Peyer's patch (tissue), 4 donors: ENCODE data around the gene CAMK2N1. TPM values are rescaled to one million over a fixed set of nuclear protein-coding genes. Genes with fewer than 3 reads are reported as not detected.

Experiments
- DNase-seq, 3 donors: peaks; one replicate each; pipeline ENCODE4 v3.0.0-alpha.2; 2017 to 2019
- H3K27ac ChIP-seq, 4 donors: fragments of 200-600 bp; sonication (generic); one replicate each; pipeline ENCODE4 v1.5.1; 2016 to 2019
- H3K27me3 ChIP-seq, 2 donors: fragments of 200-600 bp; sonication (generic); one replicate each; pipeline ENCODE4 v1.5.1; 2019
- H3K36me3 ChIP-seq, 3 donors: fragments of 200-600 bp; sonication (generic); one replicate each; pipeline ENCODE4 v1.5.1; 2016 to 2019
- H3K4me1 ChIP-seq, 4 donors: fragments of 200-600 bp; sonication (generic); one replicate each; pipeline ENCODE4 v1.5.1; 2016 to 2019
- H3K4me3 ChIP-seq, 4 donors: fragments of 200-600 bp; sonication (generic); 1 replicate in 3 of 4; 2 replicates in 1 of 4; pipeline ENCODE4 v1.5.1; 2016 to 2019; ENCODE audit warnings: mild to moderate bottlenecking in 1 of 4
- H3K9me3 ChIP-seq, 4 donors: fragments of 200-600 bp; sonication (generic); one replicate each; pipeline ENCODE4 v1.5.1; 2016 to 2019; ENCODE audit warnings: mild to moderate bottlenecking in 1 of 4
- POLR2A ChIP-seq, 2 donors: fragments of 450-650 bp; IDR thresholded peaks; one replicate each; pipeline ENCODE4 v1.5.1; 2017; ENCODE audit warnings: antibody characterized with exemption in 2 of 2, mild to moderate bottlenecking in 2 of 2, moderate library complexity in 2 of 2
- total RNA-seq, 4 donors: library from RNA; depleted of rRNA; stranded (reverse); fragments of >200 nt; gene quantifications; one replicate each; pipeline ENCODE4 v1.1.0, GENCODE V29; 2016
- TF ChIP-seq, protein P1 (sequence below), 6 experiments: fragments of 450-650 bp in 4 of 6; fragments of 200-600 bp in 2 of 6; sonication (generic) in 1 of 6; IDR thresholded peaks; one replicate each; pipeline ENCODE4 v1.5.1; 2017 to 2019; ENCODE audit warnings: antibody characterized with exemption in 6 of 6, mild to moderate bottlenecking in 3 of 6, moderate library complexity in 1 of 6

The CAMK2N1 gene
- total RNA-seq, 4 donors from 2014 or later = 18.2 to 89.7 (median 75.1) TPM

DNA sequence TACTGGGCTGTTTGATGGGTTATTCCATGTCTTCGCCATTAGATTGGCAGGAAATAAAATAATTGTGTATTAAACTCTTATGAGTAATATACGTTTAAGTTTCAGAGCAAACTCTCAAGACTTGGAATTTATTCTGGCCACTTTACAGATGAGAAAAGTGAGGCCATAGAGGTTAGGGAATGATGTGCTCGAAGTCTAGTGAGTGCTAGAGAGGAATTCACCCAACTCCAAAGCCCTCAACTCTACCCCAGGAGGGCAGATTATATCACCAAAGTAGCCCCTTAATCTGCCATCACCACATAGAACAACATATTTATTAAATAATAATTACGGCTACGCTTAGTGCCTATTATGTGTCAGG, 22.4 kb upstream of the CAMK2N1 start:
- TF ChIP-seq, protein P1, sequence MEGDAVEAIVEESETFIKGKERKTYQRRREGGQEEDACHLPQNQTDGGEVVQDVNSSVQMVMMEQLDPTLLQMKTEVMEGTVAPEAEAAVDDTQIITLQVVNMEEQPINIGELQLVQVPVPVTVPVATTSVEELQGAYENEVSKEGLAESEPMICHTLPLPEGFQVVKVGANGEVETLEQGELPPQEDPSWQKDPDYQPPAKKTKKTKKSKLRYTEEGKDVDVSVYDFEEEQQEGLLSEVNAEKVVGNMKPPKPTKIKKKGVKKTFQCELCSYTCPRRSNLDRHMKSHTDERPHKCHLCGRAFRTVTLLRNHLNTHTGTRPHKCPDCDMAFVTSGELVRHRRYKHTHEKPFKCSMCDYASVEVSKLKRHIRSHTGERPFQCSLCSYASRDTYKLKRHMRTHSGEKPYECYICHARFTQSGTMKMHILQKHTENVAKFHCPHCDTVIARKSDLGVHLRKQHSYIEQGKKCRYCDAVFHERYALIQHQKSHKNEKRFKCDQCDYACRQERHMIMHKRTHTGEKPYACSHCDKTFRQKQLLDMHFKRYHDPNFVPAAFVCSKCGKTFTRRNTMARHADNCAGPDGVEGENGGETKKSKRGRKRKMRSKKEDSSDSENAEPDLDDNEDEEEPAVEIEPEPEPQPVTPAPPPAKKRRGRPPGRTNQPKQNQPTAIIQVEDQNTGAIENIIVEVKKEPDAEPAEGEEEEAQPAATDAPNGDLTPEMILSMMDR (IDR thresholded peaks at IDR 0.05) = no peak
- TF ChIP-seq POLR2A (IDR thresholded peaks at IDR 0.05) = no peak
- Histone ChIP-seq H3K4me3 (peak overlapping the region; percentile 77 to 97 (median 88)), H3K4me1 (peaks cover 0 to 27% (median 4%) of the 10 kb centered on the region in 4 donors), H3K27me3 (no peaks in the 10 kb centered on the region), H3K9me3 (no peaks in the 10 kb centered on the region), H3K27ac (peak overlapping the region; percentile 81 to 86 (median 84)), H3K36me3 (peaks cover 0 to 17% (median 0%) of the 10 kb centered on the region in 3 donors)
- no peak for DNase-seq

DNA sequence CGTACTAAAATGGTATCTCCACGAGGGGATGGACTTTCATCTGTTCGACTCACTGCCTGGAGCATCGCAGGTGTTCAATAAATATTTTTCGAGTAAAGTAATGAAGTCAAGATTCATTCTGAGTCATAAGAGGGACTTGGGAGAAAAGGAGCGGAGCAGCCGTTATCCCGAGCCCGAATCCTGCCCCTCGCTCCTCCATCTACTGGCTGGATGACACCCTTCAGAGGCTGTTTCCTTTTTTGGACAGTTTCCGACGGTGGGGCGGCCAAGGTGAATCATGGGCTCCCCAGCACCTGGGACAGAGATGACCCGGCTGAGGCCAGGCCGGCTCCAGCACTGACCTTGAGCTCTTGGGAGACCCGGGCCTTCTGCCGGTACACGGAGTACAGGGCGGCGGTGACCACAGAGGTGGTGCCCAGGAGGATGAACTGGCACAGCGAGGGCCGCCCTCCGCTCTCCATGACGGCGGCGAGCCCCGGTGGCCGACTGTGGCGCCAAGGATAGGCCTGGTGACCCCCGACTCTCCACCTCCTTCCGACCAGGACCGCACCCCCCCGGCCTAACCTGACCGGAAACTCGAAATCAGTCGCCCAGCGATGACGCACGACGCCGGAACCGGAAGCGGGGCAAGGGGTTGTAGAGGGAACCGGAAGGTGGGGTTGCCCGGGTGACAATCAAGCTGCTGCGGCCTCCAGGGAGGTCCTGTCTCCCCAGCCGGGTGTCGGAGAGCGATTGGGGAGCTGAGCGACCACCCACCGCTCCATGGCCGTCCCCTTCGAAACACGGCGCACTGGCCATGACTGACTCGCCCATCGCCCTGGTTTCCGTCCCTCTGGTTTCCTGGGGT, 21.8 kb upstream of the CAMK2N1 start, which contains the start of gene MUL1:
TSS of gene MUL1 (minus strand) at position 588 of the 847 bp plus-strand sequence. CDS start at position 461, 127 bp downstream.
- Histone ChIP-seq H3K9me3 (no peaks in the 10 kb centered on the region), H3K4me3 (peak within 1 kb of the TSS; percentile 77 to 97 (median 88)), H3K27ac (peak within 1 kb of the TSS; percentile 81 to 86 (median 84)), H3K36me3 (peaks cover 0 to 21% (median 0%) of the 10 kb centered on the region in 3 donors), H3K27me3 (no peaks in the 10 kb centered on the region), H3K4me1 (peaks cover 0 to 27% (median 4%) of the 10 kb centered on the region in 4 donors)
- peak; percentile 94 to 98 (median 96) for DNase-seq
- TF ChIP-seq, protein P1 (IDR thresholded peaks at IDR 0.05) = no peak
- TF ChIP-seq POLR2A (IDR thresholded peaks at IDR 0.05) = peak; percentile 70 to 72

DNA sequence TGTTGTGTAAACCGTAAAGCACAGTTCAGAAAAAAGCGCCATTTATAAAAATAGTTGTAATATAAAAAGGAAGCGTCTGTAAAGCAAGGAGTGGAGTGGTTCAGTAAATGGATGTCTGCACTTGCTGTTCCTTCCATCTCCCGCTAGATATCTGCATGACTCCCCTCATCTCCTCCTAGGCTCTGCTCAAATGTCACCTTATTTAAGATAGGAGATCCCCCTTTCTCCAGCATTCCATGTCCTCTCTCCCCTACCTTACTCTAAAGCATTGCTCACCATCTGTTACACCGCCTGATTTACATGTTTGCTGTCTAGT, 21.2 kb upstream of the CAMK2N1 start:
- Histone ChIP-seq H3K4me3 (peak overlapping the region; percentile 77 to 97 (median 88)), H3K36me3 (peaks cover 0 to 27% (median 0%) of the 10 kb centered on the region in 3 donors), H3K27me3 (no peaks in the 10 kb centered on the region), H3K4me1 (peaks cover 0 to 27% (median 4%) of the 10 kb centered on the region in 4 donors), H3K27ac (peak overlapping the region; percentile 81 to 86 (median 84)), H3K9me3 (no peaks in the 10 kb centered on the region)
- TF ChIP-seq POLR2A (IDR thresholded peaks at IDR 0.05) = no peak
- TF ChIP-seq, protein P1 (IDR thresholded peaks at IDR 0.05) = no peak
- DNase-seq = no peak

DNA sequence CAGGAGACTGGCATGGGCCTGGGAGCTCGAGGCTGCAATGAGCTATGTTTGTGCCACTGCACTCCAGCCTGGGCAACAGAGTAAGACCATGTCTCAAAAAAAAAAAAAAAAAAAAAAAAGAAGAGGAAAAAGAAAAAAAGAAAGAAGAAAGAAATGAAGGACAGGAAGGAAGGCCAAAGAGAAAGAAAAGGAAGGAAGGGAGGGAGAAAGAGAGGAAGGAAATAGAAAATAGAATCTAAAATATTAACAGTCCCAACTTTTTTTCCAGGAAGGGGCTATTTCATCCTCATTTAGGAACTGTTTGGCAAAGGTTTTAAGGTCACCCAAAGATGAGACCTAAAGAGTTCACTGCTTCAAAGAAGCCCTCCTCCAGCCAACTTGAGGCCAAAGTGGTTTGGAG, 19.5 kb upstream of the CAMK2N1 start:
- TF ChIP-seq POLR2A (IDR thresholded peaks at IDR 0.05) = no peak
- TF ChIP-seq, protein P1 (IDR thresholded peaks at IDR 0.05) = no peak
- H3K9me3 ChIP-seq = no peaks in the 10 kb centered on the region
- no peak overlapping the region for H3K27ac ChIP-seq
- no peaks in the 10 kb centered on the region for H3K27me3 ChIP-seq
- DNase-seq = no peak
- peaks cover 0 to 27% (median 4%) of the 10 kb centered on the region in 4 donors for H3K4me1 ChIP-seq
- no peak overlapping the region for H3K4me3 ChIP-seq
- peaks cover 0 to 44% (median 2%) of the 10 kb centered on the region in 3 donors for H3K36me3 ChIP-seq

DNA sequence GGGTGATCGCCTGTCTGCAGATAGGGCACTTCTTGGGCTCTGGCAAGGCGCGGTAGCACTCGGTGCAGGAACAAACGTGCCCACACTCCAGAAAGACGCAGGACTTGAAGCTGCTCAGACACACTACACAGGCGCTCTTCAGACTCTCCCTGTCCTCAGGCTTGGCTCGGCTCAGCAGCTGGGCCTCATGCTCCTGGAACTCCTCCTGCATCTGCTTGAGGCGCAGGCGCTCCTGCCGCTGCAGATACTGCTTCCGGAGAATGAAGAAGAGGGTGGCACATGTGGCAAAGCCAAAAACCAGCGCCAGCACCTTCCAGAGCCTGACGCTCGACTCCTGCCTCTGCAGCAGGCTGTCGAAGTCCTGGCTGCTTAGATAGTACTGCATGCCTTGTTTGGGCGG, 14.7 kb upstream of the CAMK2N1 start:
- no peaks in the 10 kb centered on the region for H3K9me3 ChIP-seq
- TF ChIP-seq, protein P1 (IDR thresholded peaks at IDR 0.05) = no peak
- no peak for TF ChIP-seq POLR2A (IDR thresholded peaks at IDR 0.05)
- H3K27me3 ChIP-seq = no peaks in the 10 kb centered on the region
- H3K4me3 ChIP-seq = no peak overlapping the region
- peaks cover 0 to 70% (median 2%) of the 10 kb centered on the region in 3 donors for H3K36me3 ChIP-seq
- H3K27ac ChIP-seq = no peak overlapping the region
- no peak for DNase-seq
- peaks cover 0 to 10% (median 0%) of the 10 kb centered on the region in 4 donors for H3K4me1 ChIP-seq
